Hippocampal formation (tissue), 2 donors: ENCODE results near the gene GPR160.
"Not testable (repeated sequence)": the region's sequence is repeated elsewhere in the genome, so short reads cannot be mapped to it uniquely, and the experiment has no call there.

ENCODE experiments used
- DNase-seq, 2 donors: peaks; one replicate each; lab custom pipeline; 2025; lab: John Stamatoyannopoulos, UW

The GPR160 gene

DNA sequence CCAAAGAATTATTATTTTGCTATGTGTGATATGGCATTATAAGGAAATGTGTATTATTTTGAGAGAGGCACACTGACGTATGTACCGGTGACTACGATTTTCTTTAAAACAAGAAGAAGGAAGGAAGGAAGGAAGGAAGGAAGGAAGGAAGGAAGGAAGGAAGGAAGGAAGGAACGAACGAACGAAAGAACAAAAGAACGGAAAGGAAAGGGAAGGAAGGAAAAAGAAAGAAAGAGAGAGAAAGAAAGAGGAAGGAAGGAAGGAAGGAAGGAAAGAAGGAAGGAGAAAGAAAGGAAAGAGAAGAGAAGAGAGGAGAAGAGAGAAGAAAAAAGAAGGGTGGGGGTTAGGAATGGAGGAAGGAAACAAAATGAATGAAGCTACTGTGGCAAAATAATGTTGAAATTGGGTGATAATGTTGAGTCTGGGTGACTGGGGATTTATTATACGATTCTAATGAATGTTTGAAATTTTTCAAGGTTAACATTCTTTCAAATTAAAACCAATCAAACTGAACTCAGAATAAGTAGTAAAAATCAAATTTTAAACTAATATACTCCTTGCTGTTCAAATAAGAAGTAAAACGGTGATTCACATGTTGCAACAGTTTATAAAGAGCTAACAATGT lies 73.5 kb downstream of the GPR160 start:
- no peak for DNase-seq

DNA sequence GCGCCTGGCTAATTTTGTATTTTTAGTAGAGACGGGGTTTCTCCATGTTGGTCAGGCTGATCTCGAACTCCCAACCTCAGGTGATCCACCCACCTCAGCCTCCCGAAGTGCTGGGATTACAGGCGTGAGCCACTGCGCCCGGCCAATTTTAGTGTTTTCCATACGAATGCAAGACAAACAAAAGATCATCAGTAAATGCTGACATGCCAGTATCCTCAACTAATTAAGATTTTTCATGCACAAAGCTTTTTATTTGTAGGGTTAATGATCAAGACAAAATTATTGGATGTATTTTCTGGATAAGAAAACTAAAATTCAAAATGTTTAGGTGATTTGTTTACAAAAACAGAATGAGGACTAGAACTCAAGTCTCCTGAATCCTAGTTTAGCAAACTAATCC lies 76.4 kb downstream of the GPR160 start:
- DNase-seq = not testable (repeated sequence)

DNA sequence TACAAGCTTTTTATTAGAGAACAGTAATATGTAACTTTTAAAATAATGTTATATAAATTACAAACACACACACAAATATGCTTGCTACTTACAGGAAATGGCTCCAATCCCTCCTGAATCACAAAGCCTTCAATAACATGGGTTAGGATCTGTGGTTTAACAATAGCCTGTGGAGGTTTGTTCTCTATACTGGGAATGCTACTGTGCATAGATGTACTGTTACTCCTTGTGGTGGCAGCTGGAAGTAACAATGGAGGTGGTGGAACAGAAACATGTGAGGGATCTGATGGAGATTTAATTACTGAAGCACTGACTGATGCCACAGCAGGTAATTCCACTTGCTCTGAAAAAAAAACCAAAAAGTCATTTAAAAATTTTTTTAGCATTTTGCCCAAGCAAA lies 79.3 kb downstream of the GPR160 start:
- DNase-seq = no peak

DNA sequence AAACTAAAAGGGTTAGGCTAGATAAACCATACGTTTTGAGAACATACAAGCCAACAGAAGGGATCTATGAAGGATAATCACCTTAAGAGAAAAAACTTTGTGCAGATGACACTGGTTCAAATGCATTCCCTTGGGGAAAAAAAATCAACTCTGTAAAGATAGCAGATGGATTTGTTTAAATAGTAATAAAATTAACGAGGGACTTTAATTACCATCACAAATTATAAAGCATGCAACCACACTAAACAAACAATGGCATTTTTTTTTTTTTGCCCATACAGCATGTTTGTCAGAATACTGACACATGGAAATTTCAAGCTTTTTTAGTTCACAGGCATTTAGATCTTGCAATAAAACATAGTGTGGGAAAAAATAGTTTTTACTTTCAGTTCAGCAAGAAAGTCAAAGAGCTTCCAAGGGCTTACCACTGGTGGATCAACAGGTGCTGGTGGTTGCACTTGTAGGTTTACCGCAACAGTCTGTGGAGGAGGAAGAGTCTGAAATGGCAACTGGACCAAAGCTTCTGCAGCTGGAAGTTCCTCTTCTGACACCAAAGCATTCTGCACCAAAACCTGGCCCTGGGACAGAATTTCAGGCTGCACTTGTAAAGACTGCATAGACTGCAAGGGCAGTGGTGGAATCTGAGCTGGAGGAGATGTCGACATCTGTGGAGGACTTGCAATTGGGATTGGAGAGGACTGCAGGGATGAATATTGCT lies 90.6 kb downstream of the GPR160 start:
- DNase-seq = no peak

DNA sequence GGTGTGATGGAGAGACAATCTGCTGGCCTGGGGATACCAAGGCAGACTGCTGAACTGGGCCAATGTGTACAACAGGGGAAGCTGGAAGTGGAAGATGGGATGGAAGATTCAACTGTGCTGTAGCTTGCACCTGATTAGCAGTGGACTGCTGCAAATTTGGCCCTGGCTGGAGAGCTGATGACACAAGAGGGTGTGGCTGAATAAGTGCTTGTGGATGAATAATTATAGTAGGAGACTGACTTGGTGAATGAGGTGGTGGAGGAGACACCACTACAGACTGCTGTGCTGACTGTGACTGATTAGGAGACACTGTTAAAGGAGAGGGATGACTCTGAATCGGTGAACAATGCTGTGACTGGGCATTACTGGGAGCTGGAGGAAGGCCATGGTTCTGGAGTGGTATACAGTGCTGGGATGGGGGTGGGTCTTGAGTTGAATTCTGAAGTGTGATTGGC lies 91.2 kb downstream of the GPR160 start:
- no peak for DNase-seq

DNA sequence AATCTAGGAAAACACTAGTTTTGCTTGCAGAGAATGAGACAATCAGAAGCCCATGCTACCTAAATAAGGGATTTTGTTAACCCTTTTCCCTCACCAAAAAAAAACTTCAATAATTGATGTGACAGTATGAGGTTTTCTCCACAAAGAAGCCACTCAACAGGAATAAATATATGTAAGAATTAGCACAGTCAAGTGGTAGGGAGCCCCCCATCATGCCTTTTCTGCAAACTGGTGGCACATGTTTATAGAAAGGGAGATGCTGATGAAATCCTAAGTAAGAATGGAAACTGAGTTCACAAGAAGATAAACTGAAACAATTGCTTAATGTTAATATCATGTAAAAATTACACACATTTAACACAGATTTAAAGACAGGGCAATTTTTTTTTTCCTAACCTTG lies 92.7 kb downstream of the GPR160 start:
- DNase-seq = no peak

DNA sequence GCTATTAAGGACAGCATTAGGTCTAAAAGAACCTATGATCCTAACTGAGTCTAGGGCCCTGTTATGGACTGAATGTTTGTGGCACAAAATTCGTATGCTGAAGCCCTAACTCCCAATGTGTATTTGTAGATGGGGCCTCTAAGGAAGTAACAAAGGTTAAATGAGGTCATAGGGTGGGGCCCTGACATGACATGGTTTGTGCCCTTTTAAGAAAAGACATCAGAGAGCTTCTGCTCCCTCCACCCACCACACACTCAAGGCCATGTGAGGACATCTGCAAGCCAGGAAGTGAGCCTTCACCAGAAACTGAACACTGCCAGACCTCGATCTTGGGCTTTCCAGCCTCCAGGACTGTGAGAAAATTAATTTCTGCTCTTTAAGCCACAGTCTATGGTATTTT lies 94.5 kb downstream of the GPR160 start:
- DNase-seq = no peak
